K562 (cell line): Measurements from ENCODE around the gene CAMK1D. TPM values are rescaled to one million over a fixed set of nuclear protein-coding genes. Genes with fewer than 3 reads are reported as not detected.

ENCODE experiments used
- ATAC-seq: fragments of 200-7000 bp; cut with Tn5 transposase; 3 replicates; pipeline ENCODE4 v1.9.1; 2020; ENCODE audit warnings: moderate library complexity
- BruUV-seq: library from RNA; stranded (reverse); fragments of 400-500 nt; replicated peaks from 2 replicates; lab custom pipeline; 2021; lab: Mats Ljungman, UMichigan
- CTCF ChIA-PET: fragments of 300-600 bp; formaldehyde crosslinking; extraction: SDS; loops from one replicate; lab custom pipeline; 2021; ENCODE audit warnings: low intra/inter-chr PET ratio; lab: Yijun Ruan, JAX
- POLR2A ChIA-PET: fragments of 300-600, 350-650 bp; sonication (Branson Sonifier 250); formaldehyde crosslinking; extraction: SDS; loops from one replicate; lab custom pipeline; 2021; ENCODE audit warnings: antibody characterized with exemption, inconsistent platforms; lab: Yijun Ruan, JAX
- DNase-seq, 4 experiments: peaks; one replicate each; pipeline versions ENCODE4 v3.0.0 to v3.0.0-alpha.2; 2011 to 2018; ENCODE audit warnings: low spot score in 3 of 4, mixed read lengths in 3 of 4; ENCODE audit errors: extremely low read depth in 1 of 4
- FAIRE-seq: peaks from 2 replicates; lab custom pipeline; 2011; peaks lifted over from hg19 to GRCh38; lab: Jason Lieb, UNC
- H2AFZ ChIP-seq: 2 replicates; pipeline ENCODE4 v1.6.0; 2011; ENCODE audit warnings: low read depth, low read length, control low read depth, inconsistent platforms
- H3K27ac ChIP-seq: fragments of 200-600 bp; 3 replicates; pipeline ENCODE4 v1.8.0; 2011; ENCODE audit warnings: low read depth, mild to moderate bottlenecking, control low read depth, inconsistent platforms, low read length, moderate library complexity, mixed read lengths; ENCODE audit errors: extremely low read depth
- H3K27me3 ChIP-seq, 2 experiments: fragments of 300-600 bp in 1 of 2; 2 replicates in 1 of 2; 3 replicates in 1 of 2; pipeline versions ENCODE4 v1.6.0 to v1.8.0; 2011; ENCODE audit warnings: inconsistent platforms in 2 of 2, low read length in 2 of 2, mild to moderate bottlenecking in 1 of 2, mixed read lengths in 1 of 2, moderate library complexity in 1 of 2; ENCODE audit not compliant: control insufficient read depth in 2 of 2, insufficient read depth in 2 of 2
- H3K36me3 ChIP-seq: fragments of 300-600 bp; 3 replicates; pipeline ENCODE4 v1.8.0; 2011; ENCODE audit warnings: mild to moderate bottlenecking, low read length, inconsistent platforms; ENCODE audit not compliant: control insufficient read depth, insufficient read depth
- H3K4me1 ChIP-seq, 2 experiments: fragments of 200-600 bp in 1 of 2; replicated peaks in 1 of 2; 2 replicates in 1 of 2; 3 replicates in 1 of 2; pipeline versions ENCODE4 v1.5.1 to v1.8.0; 2011; ENCODE audit warnings: inconsistent platforms in 2 of 2, low read length in 2 of 2, mild to moderate bottlenecking in 1 of 2, mixed read lengths in 1 of 2, moderate library complexity in 1 of 2; ENCODE audit not compliant: control insufficient read depth in 2 of 2, insufficient read depth in 2 of 2
- H3K4me2 ChIP-seq: 2 replicates; pipeline ENCODE4 v1.6.1; 2011; ENCODE audit warnings: low read length, control low read depth, inconsistent platforms, mixed read lengths; ENCODE audit not compliant: insufficient read depth
- H3K4me3 ChIP-seq: fragments of 200-600 bp; sonication (generic), shearing (Covaris generic); 2 replicates; pipeline ENCODE4 v1.5.1; 2016; ENCODE audit warnings: control low read depth, inconsistent platforms
- H3K79me2 ChIP-seq: fragments of 200-600 bp; 3 replicates; pipeline ENCODE4 v1.8.0; 2011; ENCODE audit warnings: low read length, inconsistent platforms; ENCODE audit not compliant: control insufficient read depth, insufficient read depth
- H3K9ac ChIP-seq, 2 experiments: 2 replicates each; pipeline versions ENCODE4 v1.6.0 to v1.6.1; 2011; ENCODE audit warnings: low read depth in 2 of 2, low read length in 2 of 2, control low read depth in 1 of 2, inconsistent platforms in 1 of 2, mild to moderate bottlenecking in 1 of 2, mixed read lengths in 1 of 2; ENCODE audit not compliant: insufficient read depth in 1 of 2
- H3K9me1 ChIP-seq: one replicate; pipeline ENCODE4 v1.6.0; 2011; ENCODE audit warnings: inconsistent platforms, mild to moderate bottlenecking, low read length, moderate library complexity; ENCODE audit not compliant: control insufficient read depth, insufficient read depth
- H3K9me3 ChIP-seq: replicated peaks from 2 replicates; pipeline ENCODE4 v1.5.1; 2011; ENCODE audit warnings: low read depth, low read length, inconsistent platforms; ENCODE audit not compliant: control insufficient read depth, insufficient read depth
- H4K20me1 ChIP-seq: replicated peaks from 2 replicates; pipeline ENCODE4 v1.6.1; 2011; ENCODE audit warnings: low read length, inconsistent platforms, mixed read lengths; ENCODE audit not compliant: control insufficient read depth, insufficient read depth
- ESRRB ChIP-seq: fragments of 250-450 bp; sonication (Bioruptor Pico); IDR thresholded peaks from 2 replicates; pipeline ENCODE4 v1.5.0; 2020; ENCODE audit warnings: mild to moderate bottlenecking, moderate library complexity, borderline replicate concordance
- HNRNPLL ChIP-seq: fragments of 200-400 bp; formaldehyde crosslinking; IDR thresholded peaks from 2 replicates; pipeline ENCODE4 v1.6.1; 2017; ENCODE audit warnings: low read length, low read depth, mild to moderate bottlenecking; ENCODE audit not compliant: poor library complexity, severe bottlenecking
- KDM1A ChIP-seq, 2 experiments: fragments of 450-650 bp; IDR thresholded peaks; 2 replicates each; pipeline ENCODE4 v1.6.1; 2016; ENCODE audit warnings: mild to moderate bottlenecking in 2 of 2
- KHSRP ChIP-seq: fragments of 450-650 bp; IDR thresholded peaks from 2 replicates; pipeline ENCODE4 v1.6.1; 2017
- MCM5 ChIP-seq: fragments of 450-650 bp; IDR thresholded peaks from 2 replicates; pipeline ENCODE4 v1.6.1; 2016; ENCODE audit warnings: low read depth
- NFATC3 ChIP-seq: fragments of 450-650 bp; IDR thresholded peaks from 2 replicates; pipeline ENCODE4 v1.6.1; 2017; ENCODE audit warnings: mild to moderate bottlenecking
- NFYB ChIP-seq: IDR thresholded peaks from 2 replicates; pipeline ENCODE4 v1.6.1; 2011; ENCODE audit warnings: mild to moderate bottlenecking, moderate library complexity; ENCODE audit not compliant: insufficient read length; ENCODE audit errors: extremely low read depth
- PHF8 ChIP-seq: fragments of 200-600 bp; sonication (generic); IDR thresholded peaks from 2 replicates; pipeline ENCODE4 v1.6.1; 2012; ENCODE audit warnings: mixed run types, mild to moderate bottlenecking, inconsistent platforms, low read length, moderate library complexity, borderline replicate concordance
- POLR3G ChIP-seq: IDR thresholded peaks from 2 replicates; pipeline ENCODE4 v1.6.1; 2011; ENCODE audit not compliant: insufficient read length, insufficient replicate concordance; ENCODE audit errors: extremely low read depth
- RBM25 ChIP-seq: fragments of 200-400 bp; formaldehyde crosslinking; IDR thresholded peaks from 2 replicates; pipeline ENCODE4 v1.6.1; 2018; ENCODE audit warnings: low read length, low read depth, moderate library complexity; ENCODE audit not compliant: severe bottlenecking
- TEAD2 ChIP-seq: fragments of 450-650 bp; IDR thresholded peaks from 2 replicates; pipeline ENCODE4 v1.6.1; 2016; ENCODE audit warnings: missing genetic modification characterization, control low read depth, missing compliant biosample characterization
- ZBTB7A ChIP-seq: IDR thresholded peaks from 2 replicates; pipeline ENCODE4 v1.6.1; 2011; ENCODE audit warnings: low read depth, mild to moderate bottlenecking, low read length, moderate library complexity, borderline replicate concordance; ENCODE audit not compliant: control insufficient read depth
- WGBS: fragments of 100-300 bp; shearing (Covaris generic); methylation state at CpG from one replicate; pipeline ENCODE4 v1.1.6; 2016; ENCODE audit warnings: low coverage, mixed read lengths; ENCODE audit not compliant: insufficient coverage; ENCODE audit errors: missing lambda C conversion rate; 5-methylcytosine and 5-hydroxymethylcytosine counted together
- in situ Hi-C: fragments of 300-500 bp; cut with MboI; formaldehyde crosslinking; loops from 4 replicates; pipeline ENCODE4 v1.15.0; 2018; ENCODE audit warnings: inconsistent platforms, mixed read lengths
- intact Hi-C: fragments of 100-400 bp; cut with micrococcal nuclease; formaldehyde crosslinking; loops from 2 replicates; pipeline ENCODE4 v1.14.2; 2022
- polyA plus RNA-seq, 8 experiments: library from polyadenylated mRNA; depleted of rRNA in 4 of 8; stranded (reverse) in 5 of 8; unstranded in 3 of 8; fragments of >200 nt; fragmentation: Nextera tagmentation in 2 of 8; fragmentation: Illumina TruSeq in 1 of 8; extraction: Ambion mirVana in 2 of 8; extraction: Trizol in 1 of 8; gene quantifications; 2 replicates each; pipeline versions ENCODE4 v1.2.1 to v1.2.3, GENCODE V29; 2011 to 2014; ENCODE audit warnings: inconsistent platforms in 1 of 8, missing spikeins in 1 of 8
- total RNA-seq, 7 experiments: library from RNA; depleted of rRNA in 6 of 7; stranded (reverse); fragments of >200 nt in 6 of 7; fragmentation: Illumina TruSeq in 2 of 7; extraction: Trizol in 2 of 7; gene quantifications; 2 replicates each; pipeline versions ENCODE4 v1.2.1 to v1.2.3, GENCODE V29; 2011 to 2021; ENCODE audit warnings: low replicate concordance in 1 of 7
- TF ChIP-seq, protein P1 (sequence below): sonication (generic); formaldehyde crosslinking; IDR thresholded peaks from 2 replicates; pipeline ENCODE4 v1.8.0; 2022; ENCODE audit warnings: mild to moderate bottlenecking, missing genetic modification reagents

CAMK1D gene
- total and polyA plus RNA-seq, 9 of the 15 experiments (the other 6 are each of a cell fraction or from before 2014, with no cell fraction given), result 0.12 to 0.24 (median 0.20) TPM; not detected in 5

DNA sequence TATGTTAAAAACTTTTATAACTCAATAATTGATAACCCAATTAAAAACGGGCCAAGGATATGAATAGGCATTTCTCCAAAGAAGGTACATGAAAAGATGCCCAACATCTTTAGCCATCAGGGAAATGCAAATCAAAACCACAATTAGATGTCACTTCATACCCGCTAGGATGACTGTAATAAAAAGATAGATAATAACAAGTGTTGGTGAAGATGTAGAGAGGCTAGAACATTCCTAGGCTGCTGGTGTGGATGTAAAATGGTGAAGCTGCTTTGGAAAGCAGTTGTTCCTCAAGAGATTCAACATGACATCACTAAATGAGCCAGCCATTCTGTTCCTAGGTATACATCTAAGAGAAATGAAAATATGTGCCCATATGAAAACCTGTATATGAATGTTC, 35.6 kb downstream of the CAMK1D start:
- no peak overlapping the region for H3K4me2 ChIP-seq
- H3K9ac ChIP-seq, result no peak overlapping the region
- 0% methylated on average over 2 of the region's 2 CpGs for WGBS
- no peak overlapping the region for H3K4me3 ChIP-seq
- H3K9me1 ChIP-seq, result no peaks in the 10 kb centered on the region
- no peaks in the 10 kb centered on the region for H3K9me3 ChIP-seq
- CTCF ChIA-PET, result no interaction called here
- POLR2A ChIA-PET, result no interaction called here
- H3K79me2 ChIP-seq, result no peaks in the 10 kb centered on the region
- DNase-seq, result no peak
- H2AFZ ChIP-seq, result no peak overlapping the region
- TF ChIP-seq RBM25 (peak; percentile 32), NFATC3 (no peak), ESRRB (CRISPR knock-in tag) (no peak)
- TF ChIP-seq, all 486 proteins: peak for 1
- in situ Hi-C loops (no loop called here), intact Hi-C loops (no loop called here)
- BruUV-seq, result no TSS peak
- Histone ChIP-seq H3K27me3 (peaks cover 25 to 39% of the 10 kb centered on the region in 2 experiments), H4K20me1 (no peaks in the 10 kb centered on the region), H3K4me1 (no peaks in the 10 kb centered on the region), H3K27ac (no peak overlapping the region), H3K36me3 (no peaks in the 10 kb centered on the region)
- FAIRE-seq (no peak), ATAC-seq (no peak)

DNA sequence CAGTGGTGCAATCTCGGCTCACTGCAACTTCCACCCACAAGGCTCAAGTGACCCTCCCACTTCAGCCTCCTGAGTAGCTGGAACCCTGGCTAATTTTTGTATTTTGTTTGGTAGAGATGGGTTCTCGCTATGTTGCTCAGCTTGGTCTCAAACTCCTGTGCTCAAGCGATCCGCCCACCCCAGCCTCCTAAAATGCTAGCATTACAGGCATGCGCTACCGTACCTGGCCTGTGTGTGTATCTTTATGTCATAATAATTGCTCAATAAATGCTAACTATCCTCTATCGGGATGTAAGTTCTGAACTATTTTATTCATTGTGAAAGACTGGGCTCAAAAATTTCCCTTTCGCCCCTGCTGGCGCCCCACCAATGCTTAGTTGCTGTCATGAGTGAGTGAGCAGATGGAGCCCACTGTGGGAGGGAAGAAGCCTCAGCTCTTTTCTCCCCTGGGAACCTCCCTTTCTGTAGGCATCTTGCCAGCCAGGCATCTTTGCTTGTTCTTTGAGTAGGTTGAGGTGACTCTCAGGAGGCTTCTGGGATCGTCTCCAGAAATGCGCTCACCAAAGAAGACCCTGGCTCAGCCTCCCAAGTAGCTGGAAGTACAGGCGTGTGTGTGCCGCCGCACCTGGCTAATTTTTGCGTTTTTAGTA, 38.3 kb downstream of the CAMK1D start:
- in situ Hi-C loops, result no loop called here
- CTCF ChIA-PET, result no interaction called here
- WGBS, result 15% methylated on average over 15 of the region's 15 CpGs

More for the DNA sequence above, 38.3 kb downstream of the CAMK1D start:
- Histone ChIP-seq H3K9me3 (peaks cover 2% of the 10 kb centered on the region; the same call in 1 of the 2 replicates), H2AFZ (no peak overlapping the region), H4K20me1 (no peaks in the 10 kb centered on the region), H3K4me3 (no peak overlapping the region), H3K79me2 (no peaks in the 10 kb centered on the region), H3K27ac (no peak overlapping the region), H3K27me3 (peaks cover 20 to 38% of the 10 kb centered on the region in 2 experiments), H3K9ac (no peak overlapping the region), H3K4me1 (no peaks in the 10 kb centered on the region), H3K36me3 (no peaks in the 10 kb centered on the region), H3K4me2 (no peak overlapping the region), H3K9me1 (no peaks in the 10 kb centered on the region)
- no peak for ATAC-seq
- FAIRE-seq, result no peak
- intact Hi-C loops, result no loop called here
- POLR2A ChIA-PET, result interaction anchor here (0.7 to 1.4 kb wide), 3 partner anchors 9 to 283 kb away, joined by 3 read pairs; no protein-coding TSS in a partner anchor
- TF ChIP-seq ZBTB7A (no peak), MCM5 (no peak), KHSRP (no peak), HNRNPLL (no peak), KDM1A (IDR thresholded peaks at IDR 0.05) (no peak), NFYB (no peak), PHF8 (no peak), POLR3G (no peak), TEAD2 (tag) (no peak)
- TF ChIP-seq, protein P1, sequence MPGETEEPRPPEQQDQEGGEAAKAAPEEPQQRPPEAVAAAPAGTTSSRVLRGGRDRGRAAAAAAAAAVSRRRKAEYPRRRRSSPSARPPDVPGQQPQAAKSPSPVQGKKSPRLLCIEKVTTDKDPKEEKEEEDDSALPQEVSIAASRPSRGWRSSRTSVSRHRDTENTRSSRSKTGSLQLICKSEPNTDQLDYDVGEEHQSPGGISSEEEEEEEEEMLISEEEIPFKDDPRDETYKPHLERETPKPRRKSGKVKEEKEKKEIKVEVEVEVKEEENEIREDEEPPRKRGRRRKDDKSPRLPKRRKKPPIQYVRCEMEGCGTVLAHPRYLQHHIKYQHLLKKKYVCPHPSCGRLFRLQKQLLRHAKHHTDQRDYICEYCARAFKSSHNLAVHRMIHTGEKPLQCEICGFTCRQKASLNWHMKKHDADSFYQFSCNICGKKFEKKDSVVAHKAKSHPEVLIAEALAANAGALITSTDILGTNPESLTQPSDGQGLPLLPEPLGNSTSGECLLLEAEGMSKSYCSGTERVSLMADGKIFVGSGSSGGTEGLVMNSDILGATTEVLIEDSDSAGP (CRISPR knock-in tag), result no peak
- BruUV-seq, result no TSS peak
- DNase-seq, result no peak
